DOHH2 (cell line): ENCODE results near the gene MTHFSD.

Source experiments
- H3F3A ChIP-seq: fragments of 200-600 bp; sonication (generic), shearing (Covaris generic); 2 replicates; pipeline ENCODE4 v1.6.0; 2016; ENCODE audit warnings: antibody characterized with exemption, mild to moderate bottlenecking; ENCODE audit not compliant: control insufficient read depth, insufficient read depth
- H3K27ac ChIP-seq: fragments of 200-600 bp; sonication (generic); 2 replicates; pipeline ENCODE4 v1.5.1; 2014; ENCODE audit warnings: low read depth, mild to moderate bottlenecking, low read length, moderate library complexity
- H3K27me3 ChIP-seq: fragments of 200-600 bp; sonication (generic); 2 replicates; pipeline ENCODE4 v1.6.1; 2014; ENCODE audit warnings: mild to moderate bottlenecking, low read length, mixed read lengths; ENCODE audit not compliant: control insufficient read depth
- H3K36me3 ChIP-seq: fragments of 200-600 bp; sonication (generic); 2 replicates; pipeline ENCODE4 v1.6.1; 2014; ENCODE audit warnings: mild to moderate bottlenecking, low read length, moderate library complexity, mixed read lengths; ENCODE audit not compliant: control insufficient read depth
- H3K4me1 ChIP-seq: fragments of 200-600 bp; sonication (generic); 2 replicates; pipeline ENCODE4 v1.6.1; 2014; ENCODE audit warnings: mild to moderate bottlenecking, low read length, mixed read lengths; ENCODE audit not compliant: control insufficient read depth
- H3K4me2 ChIP-seq: fragments of 200-600 bp; sonication (generic); 2 replicates; pipeline ENCODE4 v1.6.0; 2014; ENCODE audit warnings: mild to moderate bottlenecking, low read length, moderate library complexity
- H3K4me3 ChIP-seq: fragments of 200-600 bp; sonication (generic); 2 replicates; pipeline ENCODE4 v1.5.1; 2014; ENCODE audit warnings: mild to moderate bottlenecking, low read length, mixed read lengths
- H3K79me2 ChIP-seq: fragments of 200-600 bp; sonication (generic); 2 replicates; pipeline ENCODE4 v1.6.1; 2014; ENCODE audit warnings: mild to moderate bottlenecking, low read length, mixed read lengths; ENCODE audit not compliant: control insufficient read depth
- H3K9me2 ChIP-seq: fragments of 200-600 bp; sonication (generic); replicated peaks from 2 replicates; pipeline ENCODE4 v1.6.1; 2014; ENCODE audit warnings: mild to moderate bottlenecking, low read length, mixed read lengths; ENCODE audit not compliant: control insufficient read depth
- H3K9me3 ChIP-seq: fragments of 200-600 bp; sonication (generic); 2 replicates; pipeline ENCODE4 v1.6.1; 2014; ENCODE audit warnings: antibody characterized with exemption, low read length, mixed read lengths; ENCODE audit not compliant: control insufficient read depth, insufficient read depth
- H4K20me1 ChIP-seq: fragments of 200-600 bp; sonication (generic); 2 replicates; pipeline ENCODE4 v1.6.0; 2014; ENCODE audit warnings: low read depth, mild to moderate bottlenecking, antibody characterized with exemption, low read length, moderate library complexity; ENCODE audit not compliant: control insufficient read depth, insufficient read depth
- CTCF ChIP-seq: fragments of 200-600 bp; sonication (generic); IDR thresholded peaks from one replicate; pipeline ENCODE4 v1.5.1; 2014; ENCODE audit warnings: antibody characterized with exemption, mild to moderate bottlenecking, low read depth, low read length; ENCODE audit not compliant: poor library complexity, severe bottlenecking
- EZH2phosphoT487 ChIP-seq: fragments of 200-600 bp; sonication (generic); IDR thresholded peaks from 2 replicates; pipeline ENCODE4 v1.6.1; 2017; ENCODE audit warnings: borderline replicate concordance, mild to moderate bottlenecking, antibody characterized with exemption, low read length, moderate library complexity, mixed read lengths

MTHFSD gene

GRCh38 chr16:86510465-86511261 is 44.4 kb downstream of the MTHFSD start, which contains the start of gene FOXF1:
FOXF1 (plus strand) TSS chr16:86510527; CDS start chr16:86510570, 43 bp downstream.
- H3F3A ChIP-seq = no peaks in the 10 kb centered on the region
- H3K4me2 ChIP-seq = peak within 1 kb of the TSS; percentile 56
- H4K20me1 ChIP-seq = no peaks in the 10 kb centered on the region
- no peak within 1 kb of the TSS for H3K27ac ChIP-seq
- no peak for TF ChIP-seq CTCF
- no peak for TF ChIP-seq EZH2phosphoT487
- no peaks in the 10 kb centered on the region for H3K9me3 ChIP-seq
- peaks cover 28% of the 10 kb centered on the region for H3K27me3 ChIP-seq
- no peaks in the 10 kb centered on the region for H3K9me2 ChIP-seq
- no peaks in the 10 kb centered on the region; the same call in 1 of the 2 replicates for H3K4me1 ChIP-seq
- H3K4me3 ChIP-seq = peak within 1 kb of the TSS; percentile 17; the same call in 1 of the 2 replicates
- H3K36me3 ChIP-seq = no peaks in the 10 kb centered on the region
- H3K79me2 ChIP-seq = no peaks in the 10 kb centered on the region

DNA sequence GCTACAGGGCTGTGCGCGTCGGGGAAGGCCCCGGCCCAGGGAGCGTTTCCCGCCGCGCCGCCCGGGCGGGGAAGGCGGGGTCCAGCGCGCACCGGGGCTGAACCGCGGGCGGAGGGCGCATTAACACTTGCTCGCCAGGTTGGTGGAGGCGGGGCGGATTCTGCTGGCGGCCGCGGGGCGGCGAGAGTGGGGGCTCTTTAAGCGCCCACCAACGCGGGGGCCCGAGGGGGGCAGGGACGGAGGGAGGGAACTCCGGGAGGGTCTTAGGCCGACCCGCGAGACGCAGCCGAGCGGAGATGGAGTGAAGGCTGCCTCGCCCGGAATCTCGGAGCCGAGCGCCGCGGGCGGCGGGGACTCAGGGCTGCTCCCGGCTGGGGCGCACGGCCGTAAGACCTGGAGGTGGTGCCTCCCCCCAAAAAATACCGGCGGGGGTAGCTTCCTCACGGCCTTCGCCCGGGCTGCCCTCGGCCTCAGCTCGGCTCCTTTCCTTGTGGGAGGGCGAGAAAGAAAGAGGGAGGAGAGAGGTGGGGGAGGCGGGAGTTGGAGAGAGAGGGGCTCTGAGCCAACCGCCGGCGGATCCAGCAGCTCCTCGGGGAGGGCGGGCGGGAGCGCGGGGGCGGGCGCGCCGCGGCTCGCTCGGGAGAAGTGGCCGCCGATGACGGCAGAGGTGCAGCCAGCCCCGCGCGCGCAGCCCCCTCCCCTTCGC is 45.1 kb downstream of the MTHFSD start:
- H3K27ac ChIP-seq = no peak overlapping the region
- H3K4me1 ChIP-seq = no peaks in the 10 kb centered on the region; the same call in 1 of the 2 replicates
- H4K20me1 ChIP-seq = no peaks in the 10 kb centered on the region
- TF ChIP-seq CTCF (no peak), EZH2phosphoT487 (peak; percentile 27; the same call in 1 of the 2 replicates)
- peak overlapping the region; percentile 17; the same call in 1 of the 2 replicates for H3K4me3 ChIP-seq
- H3K79me2 ChIP-seq = no peaks in the 10 kb centered on the region
- peaks cover 31% of the 10 kb centered on the region for H3K27me3 ChIP-seq
- H3K9me2 ChIP-seq = no peaks in the 10 kb centered on the region
- H3K9me3 ChIP-seq = no peaks in the 10 kb centered on the region
- H3K4me2 ChIP-seq = peak overlapping the region; percentile 56
- H3K36me3 ChIP-seq = no peaks in the 10 kb centered on the region
- no peaks in the 10 kb centered on the region for H3F3A ChIP-seq

- Histone ChIP-seq H3K36me3 (no peaks in the 10 kb centered on the region), H3K4me3 (peak overlapping the region; percentile 17; the same call in 1 of the 2 replicates), H3K79me2 (no peaks in the 10 kb centered on the region), H4K20me1 (no peaks in the 10 kb centered on the region), H3K4me1 (no peaks in the 10 kb centered on the region; the same call in 1 of the 2 replicates), H3K27ac (no peak overlapping the region), H3F3A (no peaks in the 10 kb centered on the region), H3K27me3 (peaks cover 39% of the 10 kb centered on the region), H3K9me2 (no peaks in the 10 kb centered on the region), H3K9me3 (no peaks in the 10 kb centered on the region), H3K4me2 (peak overlapping the region; percentile 56)
- TF ChIP-seq EZH2phosphoT487 (peak; percentile 44; the same call in 1 of the 2 replicates), CTCF (no peak)
These were observed 45.9 kb downstream of the MTHFSD start for GRCh38 chr16:86508947-86509758.
